Breast epithelium (tissue), 4 donors: ENCODE results near the gene OSCP1. TPM values are rescaled to one million over a fixed set of nuclear protein-coding genes. Genes with fewer than 3 reads are reported as not detected.

ENCODE experiments used
- DNase-seq, 2 donors: peaks; one replicate each; pipeline ENCODE4 v3.0.0-alpha.2; 2019; ENCODE audit warnings: low spot score in 2 of 2
- H3K27ac ChIP-seq, 2 donors: fragments of 200-600 bp; sonication (generic) in 1 of 2; one replicate each; pipeline ENCODE4 v1.5.1; 2016 to 2019; ENCODE audit warnings: mild to moderate bottlenecking in 1 of 2
- H3K27me3 ChIP-seq, 2 donors: fragments of 200-600 bp; sonication (generic) in 1 of 2; one replicate each; pipeline versions ENCODE4 v1.5.1 to v1.6.0; 2017 to 2019; ENCODE audit warnings: control low read depth in 1 of 2, mild to moderate bottlenecking in 1 of 2
- H3K36me3 ChIP-seq: fragments of 200-600 bp; one replicate; pipeline ENCODE4 v1.5.1; 2019
- H3K4me1 ChIP-seq, 2 donors: fragments of 200-600 bp; sonication (generic); one replicate each; pipeline ENCODE4 v1.5.1; 2016 to 2019; ENCODE audit warnings: control low read depth in 1 of 2
- H3K4me3 ChIP-seq, 3 donors: fragments of 200-600 bp; sonication (generic); 1 replicate in 2 of 3; 2 replicates in 1 of 3; pipeline ENCODE4 v1.5.1; 2016 to 2019; ENCODE audit warnings: mild to moderate bottlenecking in 3 of 3, moderate library complexity in 2 of 3
- H3K9me3 ChIP-seq, 2 donors: fragments of 200-600 bp; sonication (generic) in 1 of 2; one replicate each; pipeline ENCODE4 v1.5.1; 2016 to 2019; ENCODE audit warnings: control low read depth in 1 of 2
- CTCF ChIP-seq, 3 donors: fragments of 450-650 bp; IDR thresholded peaks; one replicate each; pipeline ENCODE4 v1.5.1; 2016 to 2017; ENCODE audit warnings: antibody characterized with exemption in 3 of 3, mild to moderate bottlenecking in 3 of 3, moderate library complexity in 3 of 3
- POLR2A ChIP-seq: fragments of 450-650 bp; IDR thresholded peaks from one replicate; pipeline ENCODE4 v1.6.1; 2016; ENCODE audit warnings: antibody characterized with exemption, mild to moderate bottlenecking, moderate library complexity
- POLR2AphosphoS5 ChIP-seq, 3 donors: sonication (generic); formaldehyde crosslinking; IDR thresholded peaks; one replicate each; pipeline ENCODE4 v1.6.1; 2017; ENCODE audit warnings: antibody characterized with exemption in 3 of 3
- intact Hi-C: fragments of 100-400 bp; cut with DNase I; formaldehyde crosslinking; loops from one replicate; pipeline ENCODE4 v1.15.1; 2023; ENCODE audit warnings: low total_unique reads
- total RNA-seq, 3 donors: library from RNA; depleted of rRNA; stranded (reverse); fragments of >200 nt; gene quantifications; one replicate each; pipeline ENCODE4 v1.1.0, GENCODE V29; 2016

The OSCP1 gene
- total RNA-seq, 3 donors from 2014 or later = 12.5 to 19.3 (median 15.1) TPM

- Histone ChIP-seq H3K9me3 (no peaks in the 10 kb centered on the region), H3K4me3 (no peak overlapping the region), H3K4me1 (peaks cover 0 to 5% of the 10 kb centered on the region in 2 donors), H3K27me3 (no peaks in the 10 kb centered on the region), H3K36me3 (no peaks in the 10 kb centered on the region), H3K27ac (no peak overlapping the region)
- intact Hi-C loops = no loop called here
- TF ChIP-seq CTCF (IDR thresholded peaks at IDR 0.05) = no peak
- no peak for TF ChIP-seq POLR2AphosphoS5 (IDR thresholded peaks at IDR 0.05)
- TF ChIP-seq POLR2A = no peak
- DNase-seq = no peak
These were observed 18.9 kb upstream of the OSCP1 start for GRCh38 chr1:36469163-36469562.

- TF ChIP-seq CTCF (IDR thresholded peaks at IDR 0.05) (no peak), POLR2A (no peak), POLR2AphosphoS5 (IDR thresholded peaks at IDR 0.05) (no peak)
- H3K27me3 ChIP-seq = no peaks in the 10 kb centered on the region
- no peaks in the 10 kb centered on the region for H3K9me3 ChIP-seq
- intact Hi-C loops = no loop called here
- no peaks in the 10 kb centered on the region for H3K36me3 ChIP-seq
- no peak overlapping the region for H3K4me3 ChIP-seq
- DNase-seq = no peak
- no peak overlapping the region for H3K27ac ChIP-seq
- H3K4me1 ChIP-seq = peaks cover 0 to 14% of the 10 kb centered on the region in 2 donors
These were observed 17.6 kb upstream of the OSCP1 start for GRCh38 chr1:36467700-36468455.

- TF ChIP-seq POLR2AphosphoS5 (IDR thresholded peaks at IDR 0.05) (no peak), POLR2A (no peak), CTCF (IDR thresholded peaks at IDR 0.05) (no peak)
- Histone ChIP-seq H3K27ac (no peak overlapping the region), H3K4me1 (peaks cover 0 to 14% of the 10 kb centered on the region in 2 donors), H3K27me3 (no peaks in the 10 kb centered on the region), H3K4me3 (no peak overlapping the region), H3K9me3 (no peaks in the 10 kb centered on the region), H3K36me3 (no peaks in the 10 kb centered on the region)
- intact Hi-C loops = no loop called here
- no peak for DNase-seq
These were observed 16.8 kb upstream of the OSCP1 start for GRCh38 chr1:36467027-36467410.

GRCh38 chr1:36466370-36467026 is 16.2 kb upstream of the OSCP1 start:
- TF ChIP-seq POLR2AphosphoS5 (IDR thresholded peaks at IDR 0.05) (no peak), POLR2A (no peak), CTCF (IDR thresholded peaks at IDR 0.05) (no peak)
- Histone ChIP-seq H3K27me3 (no peaks in the 10 kb centered on the region), H3K4me3 (no peak overlapping the region), H3K9me3 (no peaks in the 10 kb centered on the region), H3K36me3 (no peaks in the 10 kb centered on the region), H3K4me1 (peaks cover 0 to 14% of the 10 kb centered on the region in 2 donors), H3K27ac (no peak overlapping the region)
- intact Hi-C loops = no loop called here
- DNase-seq = no peak

GRCh38 chr1:36465731-36466369 is 15.6 kb upstream of the OSCP1 start:
- intact Hi-C loops = no loop called here

More at GRCh38 chr1:36465731-36466369, 15.6 kb upstream of the OSCP1 start:
- TF ChIP-seq POLR2A (no peak), CTCF (IDR thresholded peaks at IDR 0.05) (no peak), POLR2AphosphoS5 (IDR thresholded peaks at IDR 0.05) (no peak)
- Histone ChIP-seq H3K27me3 (no peaks in the 10 kb centered on the region), H3K4me3 (no peak overlapping the region), H3K4me1 (peaks cover 0 to 14% of the 10 kb centered on the region in 2 donors), H3K36me3 (peaks cover 3% of the 10 kb centered on the region), H3K27ac (no peak overlapping the region), H3K9me3 (no peaks in the 10 kb centered on the region)
- no peak for DNase-seq
